HG03354 (cell line): ENCODE results near the gene CFHR4.
A peak's percentile ranks its signal among the peaks of the same experiment; 100 is the strongest.
"Not testable (repeated sequence)": the region's sequence is repeated elsewhere in the genome, so short reads cannot be mapped to it uniquely, and the experiment has no call there.

Source experiments
- ATAC-seq: cut with Tn5 transposase; IDR thresholded peaks from one replicate; pipeline ENCODE4 v1.9.1; 2021; ENCODE audit warnings: mild to moderate bottlenecking; ENCODE audit not compliant: unreplicated experiment, poor library complexity, severe bottlenecking

CFHR4 gene

DNA sequence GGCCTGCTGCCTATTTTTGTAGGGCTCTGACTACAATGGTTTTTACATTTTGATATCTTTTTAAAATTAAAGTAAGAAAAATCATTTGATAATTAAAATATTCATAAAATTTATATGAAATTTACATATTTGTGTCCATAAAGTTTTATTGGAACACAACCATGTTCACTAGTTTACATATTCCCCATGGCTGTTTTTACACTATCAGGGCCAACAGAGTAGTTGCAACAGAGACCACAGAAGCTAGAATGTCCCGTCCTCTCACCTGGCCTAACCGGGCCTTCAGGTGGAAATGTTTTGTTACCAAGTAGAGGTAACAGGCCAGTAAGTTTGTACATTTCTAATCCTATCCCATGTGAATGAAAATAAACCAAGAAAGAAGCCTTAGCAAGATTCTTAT lies 45.0 kb downstream of the CFHR4 start:
- not testable (repeated sequence) for ATAC-seq

DNA sequence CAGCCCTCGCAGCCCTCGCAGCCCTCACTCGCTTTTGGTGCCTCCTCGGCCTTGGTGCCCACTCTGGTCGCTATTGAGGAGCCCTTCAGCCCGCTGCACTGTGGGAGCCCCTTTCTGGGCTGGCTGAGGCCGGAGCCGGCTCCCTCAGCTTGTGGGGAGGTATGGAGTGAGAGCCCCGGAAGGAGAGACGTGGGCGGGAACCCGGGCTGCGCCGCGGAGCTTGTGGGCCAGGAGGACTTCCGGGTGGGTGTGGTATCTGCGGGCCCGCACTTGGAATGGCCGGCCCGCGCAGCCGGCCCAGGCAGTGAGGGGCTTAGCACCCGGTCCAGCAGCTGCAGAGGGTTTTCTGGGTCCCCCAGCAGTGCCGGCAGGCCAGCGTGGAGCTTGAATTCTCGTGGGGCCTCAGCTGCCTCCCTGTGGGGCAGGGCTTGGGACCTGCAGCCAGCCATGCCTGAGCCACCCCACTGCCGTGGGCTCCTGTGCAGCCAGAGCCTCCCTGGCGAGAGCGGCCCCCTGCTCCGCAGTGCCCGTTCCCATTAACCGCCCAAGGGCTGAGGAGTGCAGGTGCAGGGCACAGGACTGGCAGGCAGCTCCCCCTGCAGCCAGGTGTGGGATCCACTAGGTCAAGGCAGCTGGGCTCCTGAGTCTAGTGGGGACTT lies 45.8 kb downstream of the CFHR4 start:
- no peak for ATAC-seq

DNA sequence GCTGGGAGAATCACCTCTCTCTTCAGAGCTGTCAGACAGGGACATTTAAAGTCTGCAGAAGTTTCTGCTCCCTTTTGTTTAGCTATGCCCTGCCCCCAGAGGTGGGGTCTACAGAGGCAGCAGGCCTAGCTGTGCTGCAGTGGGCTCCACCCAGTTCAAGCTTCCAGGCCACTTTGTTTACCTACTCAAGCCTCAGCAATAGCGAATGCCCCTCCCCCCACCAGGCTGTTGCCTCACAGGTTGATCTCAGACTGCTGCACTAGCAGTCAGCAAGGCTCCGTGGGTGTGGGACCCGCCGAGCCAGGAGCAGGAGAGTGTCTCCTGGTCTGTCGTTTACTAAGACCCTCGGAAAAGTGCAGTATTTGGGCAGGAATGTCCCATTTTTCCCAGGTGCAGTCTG lies 53.6 kb downstream of the CFHR4 start:
- ATAC-seq, result not testable (repeated sequence)

DNA sequence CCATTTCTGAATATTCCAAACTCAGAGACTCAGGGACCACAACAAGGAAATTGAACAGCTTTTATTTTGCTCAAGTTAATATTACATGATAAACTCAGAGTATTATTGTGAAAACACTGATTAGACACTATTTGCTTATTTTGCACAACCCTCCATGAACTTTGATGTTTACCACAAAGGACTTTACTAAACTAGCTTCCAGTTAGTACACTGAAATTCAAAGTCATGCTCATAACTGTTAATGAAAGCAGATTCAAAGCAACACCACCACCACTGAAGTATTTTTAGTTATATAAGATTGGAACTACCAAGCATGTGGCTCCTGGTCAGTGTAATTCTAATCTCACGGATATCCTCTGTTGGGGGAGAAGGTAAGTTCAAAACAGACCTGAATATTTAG lies 55.7 kb downstream of the CFHR4 start, which contains the start of gene CFHR2:
Gene CFHR2, plus strand, starts transcription at position 171 of the 400 bp plus-strand sequence. Its CDS starts 143 bp downstream, at position 314.
- not testable (repeated sequence) for ATAC-seq

DNA sequence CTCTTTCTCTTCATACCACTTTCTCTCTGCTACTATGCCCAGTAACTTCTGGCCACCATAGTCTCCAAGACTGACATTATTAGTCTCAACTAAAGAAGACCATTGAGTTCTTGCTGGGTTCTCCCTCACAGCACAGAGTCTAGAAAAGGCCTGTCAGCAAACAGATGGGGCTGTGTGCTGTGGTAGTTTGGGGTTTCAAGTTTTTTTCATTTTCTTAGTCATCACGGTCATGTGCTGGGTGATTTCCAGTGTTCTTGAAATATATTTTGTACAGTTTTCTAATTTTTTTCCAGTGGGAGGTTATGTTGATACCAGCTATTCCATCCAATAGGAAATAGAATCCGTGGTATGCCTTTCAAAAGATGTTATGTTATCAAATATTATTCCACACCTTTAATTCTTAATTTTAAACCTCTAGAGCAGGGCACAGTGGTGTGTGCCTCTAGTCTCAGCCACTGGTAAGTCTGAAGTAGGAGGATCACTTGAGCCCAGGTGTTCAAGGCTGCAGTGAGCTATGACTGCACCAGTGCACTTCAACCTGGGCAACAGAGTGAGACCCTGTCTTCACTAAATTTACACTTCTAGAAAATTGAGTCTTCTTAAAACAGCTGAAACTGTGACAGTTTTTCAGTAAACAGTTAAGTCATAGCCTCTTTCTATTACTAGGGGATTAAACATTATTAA lies 64.0 kb downstream of the CFHR4 start:
- peak; percentile 86 for ATAC-seq

DNA sequence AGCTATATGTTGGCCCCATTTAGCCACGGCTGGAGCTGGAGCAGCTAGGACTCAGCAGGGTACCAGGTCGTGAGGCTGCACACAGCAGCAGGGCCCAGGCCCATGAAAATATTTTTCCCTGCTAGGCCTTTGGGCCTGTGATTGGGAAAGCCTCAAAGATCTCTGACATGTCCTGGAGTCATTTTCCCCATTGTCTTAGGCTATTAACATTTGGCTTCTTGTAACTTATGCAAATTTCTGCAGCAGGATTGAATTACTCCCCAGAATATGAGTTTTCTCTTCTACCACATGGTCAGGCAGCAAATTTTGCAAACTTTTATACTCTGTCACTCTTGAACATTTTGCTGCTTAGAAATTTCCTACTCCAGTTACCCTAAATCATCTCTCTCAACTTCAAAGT lies 66.9 kb downstream of the CFHR4 start:
- ATAC-seq, result no peak

DNA sequence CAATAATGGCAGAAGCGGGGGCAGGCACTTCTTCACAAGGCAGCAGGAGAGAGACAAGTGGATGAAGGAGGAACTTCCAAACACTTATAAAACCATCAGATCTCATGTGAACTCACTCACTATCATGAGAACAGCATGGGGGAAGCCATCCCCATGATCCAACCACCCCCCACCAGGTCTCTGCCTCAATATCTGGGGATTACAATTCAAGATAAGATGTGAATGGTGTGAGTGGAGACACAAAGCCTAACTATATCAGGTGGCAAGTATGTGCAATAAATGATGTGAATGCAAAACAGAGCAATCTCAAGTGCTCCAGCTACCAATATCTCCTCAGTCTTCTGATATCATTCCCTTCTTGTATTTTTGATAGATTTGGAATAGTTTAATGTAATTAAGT lies 68.1 kb downstream of the CFHR4 start:
- ATAC-seq, result no peak

DNA sequence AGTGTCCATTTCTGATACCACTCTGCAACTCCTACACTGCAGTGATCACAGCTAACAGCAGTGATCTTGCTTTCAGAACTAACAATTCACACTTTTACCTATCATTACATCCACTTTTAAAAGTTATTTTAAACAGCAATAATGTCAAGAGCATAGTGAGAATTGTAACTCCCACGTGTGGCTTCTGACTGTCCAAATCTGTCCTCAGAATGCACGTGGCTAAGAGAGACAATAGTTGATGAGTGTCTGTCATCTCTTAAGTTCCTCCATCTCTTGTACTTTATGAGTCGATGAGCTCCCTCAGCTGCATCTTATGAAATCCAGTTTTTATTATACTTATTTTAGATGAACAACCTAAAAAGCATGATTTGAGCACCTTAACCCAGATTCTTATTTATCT lies 73.0 kb downstream of the CFHR4 start:
- peak; percentile 51 for ATAC-seq
